Keratinocyte (primary cell): ENCODE data around the gene PARP9.

Experiments used
- EZH2 ChIP-seq: IDR thresholded peaks from one replicate; pipeline ENCODE4 v1.6.1; 2012; ENCODE audit warnings: inconsistent platforms, mild to moderate bottlenecking, low read length, moderate library complexity
- TF ChIP-seq, protein P1 (sequence below), 3 experiments: IDR thresholded peaks in 1 of 3; conservative IDR thresholded peaks in 1 of 3; optimal IDR thresholded peaks in 1 of 3; 2 replicates in 2 of 3; 3 replicates in 1 of 3; pipeline versions ENCODE3 to v1.5.1; 2011; ENCODE audit warnings: low read length in 3 of 3, mild to moderate bottlenecking in 3 of 3, moderate library complexity in 2 of 3, control low read depth in 1 of 3, inconsistent platforms in 1 of 3; ENCODE audit not compliant: insufficient read depth in 2 of 3; ENCODE audit errors: extremely low read depth in 1 of 3

DNA sequence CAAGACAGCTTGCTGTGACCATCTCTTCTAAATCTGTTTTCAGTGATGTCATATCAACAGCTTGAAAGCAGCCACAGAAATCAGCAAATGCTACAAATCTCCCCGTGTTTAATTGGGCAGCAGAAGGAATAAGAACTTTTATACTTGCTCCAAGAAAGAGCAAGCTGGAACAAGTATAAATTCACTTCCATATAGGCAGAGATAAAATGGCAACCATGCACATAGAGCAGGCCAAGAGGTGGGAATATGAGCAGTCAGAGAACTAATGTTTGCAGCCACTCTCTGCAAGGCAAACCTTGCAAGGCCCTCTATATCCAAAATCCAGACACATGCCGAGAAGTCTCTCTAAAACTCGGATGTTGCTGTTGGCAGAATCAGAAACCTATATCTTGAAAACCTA lies 16.0 kb downstream of the PARP9 start:
- TF ChIP-seq, protein P1, sequence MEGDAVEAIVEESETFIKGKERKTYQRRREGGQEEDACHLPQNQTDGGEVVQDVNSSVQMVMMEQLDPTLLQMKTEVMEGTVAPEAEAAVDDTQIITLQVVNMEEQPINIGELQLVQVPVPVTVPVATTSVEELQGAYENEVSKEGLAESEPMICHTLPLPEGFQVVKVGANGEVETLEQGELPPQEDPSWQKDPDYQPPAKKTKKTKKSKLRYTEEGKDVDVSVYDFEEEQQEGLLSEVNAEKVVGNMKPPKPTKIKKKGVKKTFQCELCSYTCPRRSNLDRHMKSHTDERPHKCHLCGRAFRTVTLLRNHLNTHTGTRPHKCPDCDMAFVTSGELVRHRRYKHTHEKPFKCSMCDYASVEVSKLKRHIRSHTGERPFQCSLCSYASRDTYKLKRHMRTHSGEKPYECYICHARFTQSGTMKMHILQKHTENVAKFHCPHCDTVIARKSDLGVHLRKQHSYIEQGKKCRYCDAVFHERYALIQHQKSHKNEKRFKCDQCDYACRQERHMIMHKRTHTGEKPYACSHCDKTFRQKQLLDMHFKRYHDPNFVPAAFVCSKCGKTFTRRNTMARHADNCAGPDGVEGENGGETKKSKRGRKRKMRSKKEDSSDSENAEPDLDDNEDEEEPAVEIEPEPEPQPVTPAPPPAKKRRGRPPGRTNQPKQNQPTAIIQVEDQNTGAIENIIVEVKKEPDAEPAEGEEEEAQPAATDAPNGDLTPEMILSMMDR (optimal IDR thresholded peaks at IDR 0.05 in 1 of 3, IDR thresholded peaks at IDR 0.05 in 1 of 3, conservative IDR thresholded peaks at IDR 0.05 in 1 of 3; ENCODE audit: extremely low read depth in 1 of 3, insufficient read depth in 2 of 3, low read length in 3 of 3) = no peak
- no peak for TF ChIP-seq EZH2
